ENCODE data around the gene IAPP. TPM values are rescaled to one million over a fixed set of nuclear protein-coding genes. Genes with fewer than 3 reads are reported as not detected.
"Not testable (repeated sequence)": the region's sequence is repeated elsewhere in the genome, so short reads cannot be mapped to it uniquely, and the experiment has no call there.

Gene IAPP
- total and polyA plus RNA-seq, 4 donors = 0.01 TPM; not detected in 3

GRCh38 chr12:21379218-21379617, 6.5 kb downstream of the IAPP start:
- H3K9me3 ChIP-seq (ENCODE audit: control insufficient read depth in 4 of 4, insufficient read depth in 3 of 4, low read length in 3 of 4) = no peaks in the 10 kb centered on the region
- no peak for ATAC-seq (ENCODE audit: insufficient read depth, low FRiP score)
- H3K27ac ChIP-seq (ENCODE audit: low read depth in 1 of 2, low read length in 1 of 2) = no peak overlapping the region
- H3K36me3 ChIP-seq (ENCODE audit: control insufficient read depth in 4 of 4, insufficient read depth in 4 of 4, low read length in 4 of 4) = no peaks in the 10 kb centered on the region
- no peak overlapping the region for H3K4me3 ChIP-seq
- no peak overlapping the region for H3K9ac ChIP-seq (ENCODE audit: insufficient read depth in 1 of 2, low read length in 2 of 2)
- H3K4me1 ChIP-seq (ENCODE audit: control insufficient read depth in 5 of 5, insufficient read depth in 5 of 5, low read length in 5 of 5) = no peaks in the 10 kb centered on the region
- TF ChIP-seq CTCF (IDR thresholded peaks at IDR 0.05; ENCODE audit: control extremely low read depth, extremely low read depth) = no peak
- no peaks in the 10 kb centered on the region for H3K27me3 ChIP-seq (ENCODE audit: control insufficient read depth in 3 of 3, insufficient read depth in 3 of 3, low read length in 2 of 3)
- 76 to 81% methylated on average over 3 of the region's 3 CpGs for WGBS, 2 donors
- no peak for DNase-seq

GRCh38 chr12:21381320-21381719, 8.6 kb downstream of the IAPP start:
- not testable (repeated sequence) for H3K9me3 ChIP-seq (ENCODE audit: control insufficient read depth in 4 of 4, insufficient read depth in 3 of 4, low read length in 3 of 4); H3K9ac ChIP-seq (ENCODE audit: insufficient read depth in 1 of 2, low read length in 2 of 2); ATAC-seq (ENCODE audit: insufficient read depth, low FRiP score); H3K4me3 ChIP-seq; H3K4me1 ChIP-seq (ENCODE audit: control insufficient read depth in 5 of 5, insufficient read depth in 5 of 5, low read length in 5 of 5); H3K36me3 ChIP-seq (ENCODE audit: control insufficient read depth in 4 of 4, insufficient read depth in 4 of 4, low read length in 4 of 4); H3K27ac ChIP-seq (ENCODE audit: low read depth in 1 of 2, low read length in 1 of 2); DNase-seq; H3K27me3 ChIP-seq (ENCODE audit: control insufficient read depth in 3 of 3, insufficient read depth in 3 of 3, low read length in 2 of 3)
- 91 to 92% methylated on average over 5 of the region's 5 CpGs for WGBS, 2 donors

GRCh38 chr12:21384261-21384660, 11.6 kb downstream of the IAPP start:
- no peaks in the 10 kb centered on the region for H3K27me3 ChIP-seq (ENCODE audit: control insufficient read depth in 3 of 3, insufficient read depth in 3 of 3, low read length in 2 of 3)
- H3K36me3 ChIP-seq (ENCODE audit: control insufficient read depth in 4 of 4, insufficient read depth in 4 of 4, low read length in 4 of 4) = no peaks in the 10 kb centered on the region
- no peaks in the 10 kb centered on the region for H3K9me3 ChIP-seq (ENCODE audit: control insufficient read depth in 4 of 4, insufficient read depth in 3 of 4, low read length in 3 of 4)
- no peak overlapping the region for H3K4me3 ChIP-seq
- no peak overlapping the region for H3K9ac ChIP-seq (ENCODE audit: insufficient read depth in 1 of 2, low read length in 2 of 2)
- H3K27ac ChIP-seq (ENCODE audit: low read depth in 1 of 2, low read length in 1 of 2) = no peak overlapping the region
- no peaks in the 10 kb centered on the region for H3K4me1 ChIP-seq (ENCODE audit: control insufficient read depth in 5 of 5, insufficient read depth in 5 of 5, low read length in 5 of 5)
- TF ChIP-seq CTCF (IDR thresholded peaks at IDR 0.05; ENCODE audit: control extremely low read depth, extremely low read depth) = no peak
- DNase-seq = no peak
- no peak for ATAC-seq (ENCODE audit: insufficient read depth, low FRiP score)
- 69 to 80% methylated on average over 2 of the region's 2 CpGs for WGBS, 2 donors

- TF ChIP-seq CTCF (IDR thresholded peaks at IDR 0.05; ENCODE audit: control extremely low read depth, extremely low read depth) = no peak
- Histone ChIP-seq H3K9me3 (ENCODE audit: control insufficient read depth in 4 of 4, insufficient read depth in 3 of 4, low read length in 3 of 4) (no peaks in the 10 kb centered on the region), H3K27ac (ENCODE audit: low read depth in 1 of 2, low read length in 1 of 2) (no peak overlapping the region), H3K4me1 (ENCODE audit: control insufficient read depth in 5 of 5, insufficient read depth in 5 of 5, low read length in 5 of 5) (no peaks in the 10 kb centered on the region), H3K36me3 (ENCODE audit: control insufficient read depth in 4 of 4, insufficient read depth in 4 of 4, low read length in 4 of 4) (no peaks in the 10 kb centered on the region), H3K27me3 (ENCODE audit: control insufficient read depth in 3 of 3, insufficient read depth in 3 of 3, low read length in 2 of 3) (no peaks in the 10 kb centered on the region), H3K9ac (ENCODE audit: insufficient read depth in 1 of 2, low read length in 2 of 2) (no peak overlapping the region), H3K4me3 (no peak overlapping the region)
- WGBS, 2 donors = 88 to 95% methylated on average over 3 of the region's 3 CpGs
- no peak for DNase-seq
- ATAC-seq (ENCODE audit: insufficient read depth, low FRiP score) = no peak
These were observed 14.5 kb downstream of the IAPP start for GRCh38 chr12:21387174-21387573.

All from lung (tissue), 12 donors.